GM21367 (cell line): ENCODE data around the gene BTBD7.
"Not testable (repeated sequence)": the region's sequence is repeated elsewhere in the genome, so short reads cannot be mapped to it uniquely, and the experiment has no call there.

Source experiments
- ATAC-seq: cut with Tn5 transposase; IDR thresholded peaks from one replicate; pipeline ENCODE4 v1.9.1; 2021; ENCODE audit not compliant: unreplicated experiment

Gene BTBD7, protein sequence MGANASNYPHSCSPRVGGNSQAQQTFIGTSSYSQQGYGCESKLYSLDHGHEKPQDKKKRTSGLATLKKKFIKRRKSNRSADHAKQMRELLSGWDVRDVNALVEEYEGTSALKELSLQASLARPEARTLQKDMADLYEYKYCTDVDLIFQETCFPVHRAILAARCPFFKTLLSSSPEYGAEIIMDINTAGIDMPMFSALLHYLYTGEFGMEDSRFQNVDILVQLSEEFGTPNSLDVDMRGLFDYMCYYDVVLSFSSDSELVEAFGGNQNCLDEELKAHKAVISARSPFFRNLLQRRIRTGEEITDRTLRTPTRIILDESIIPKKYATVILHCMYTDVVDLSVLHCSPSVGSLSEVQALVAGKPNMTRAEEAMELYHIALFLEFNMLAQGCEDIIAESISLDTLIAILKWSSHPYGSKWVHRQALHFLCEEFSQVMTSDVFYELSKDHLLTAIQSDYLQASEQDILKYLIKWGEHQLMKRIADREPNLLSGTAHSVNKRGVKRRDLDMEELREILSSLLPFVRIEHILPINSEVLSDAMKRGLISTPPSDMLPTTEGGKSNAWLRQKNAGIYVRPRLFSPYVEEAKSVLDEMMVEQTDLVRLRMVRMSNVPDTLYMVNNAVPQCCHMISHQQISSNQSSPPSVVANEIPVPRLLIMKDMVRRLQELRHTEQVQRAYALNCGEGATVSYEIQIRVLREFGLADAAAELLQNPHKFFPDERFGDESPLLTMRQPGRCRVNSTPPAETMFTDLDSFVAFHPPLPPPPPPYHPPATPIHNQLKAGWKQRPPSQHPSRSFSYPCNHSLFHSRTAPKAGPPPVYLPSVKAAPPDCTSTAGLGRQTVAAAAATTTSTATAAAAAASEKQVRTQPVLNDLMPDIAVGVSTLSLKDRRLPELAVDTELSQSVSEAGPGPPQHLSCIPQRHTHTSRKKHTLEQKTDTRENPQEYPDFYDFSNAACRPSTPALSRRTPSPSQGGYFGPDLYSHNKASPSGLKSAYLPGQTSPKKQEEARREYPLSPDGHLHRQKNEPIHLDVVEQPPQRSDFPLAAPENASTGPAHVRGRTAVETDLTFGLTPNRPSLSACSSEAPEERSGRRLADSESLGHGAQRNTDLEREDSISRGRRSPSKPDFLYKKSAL

DNA sequence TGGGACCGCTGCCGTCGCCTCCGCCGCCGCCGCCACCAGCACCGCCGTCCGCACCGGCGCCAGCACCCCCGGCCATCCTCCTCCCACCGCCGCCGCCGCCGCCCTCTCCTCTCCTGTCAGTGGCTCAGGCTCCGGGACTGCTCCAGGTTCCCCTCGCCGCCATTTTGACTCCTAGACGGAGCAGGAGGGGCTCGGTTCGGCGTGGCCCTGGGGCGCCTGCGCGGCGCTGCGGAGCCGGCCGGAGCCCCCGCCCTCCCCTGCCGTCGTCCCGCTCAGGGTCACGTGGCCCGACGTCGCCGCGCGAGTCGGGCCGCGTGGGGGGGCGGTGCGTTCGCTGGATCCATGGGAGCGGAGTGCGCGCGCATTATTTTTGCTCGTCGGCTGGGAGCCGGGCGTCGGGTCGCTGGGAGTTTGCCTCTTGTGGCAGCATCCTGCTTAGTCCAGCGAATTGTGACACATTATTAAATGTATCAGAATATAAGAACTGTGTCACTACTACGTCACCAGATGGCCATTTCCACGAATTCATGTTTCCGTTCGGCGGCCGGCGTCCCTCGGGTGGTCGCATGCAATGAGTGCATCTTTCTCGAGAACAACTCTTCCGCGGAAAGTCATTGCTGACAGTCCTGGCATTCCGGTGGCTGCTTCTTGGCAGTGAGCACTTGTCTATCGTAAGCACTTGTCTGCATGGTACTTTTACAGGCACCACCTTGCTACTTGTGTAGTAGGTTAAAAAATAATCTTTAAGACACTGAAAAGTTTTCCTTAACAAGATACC lies at the start of gene BTBD7:
BTBD7 (minus strand) TSS at position 184 of the 778 bp plus-strand sequence. CDS start 36,985 bp downstream, outside the sequence.
- ATAC-seq: peak; percentile 61

DNA sequence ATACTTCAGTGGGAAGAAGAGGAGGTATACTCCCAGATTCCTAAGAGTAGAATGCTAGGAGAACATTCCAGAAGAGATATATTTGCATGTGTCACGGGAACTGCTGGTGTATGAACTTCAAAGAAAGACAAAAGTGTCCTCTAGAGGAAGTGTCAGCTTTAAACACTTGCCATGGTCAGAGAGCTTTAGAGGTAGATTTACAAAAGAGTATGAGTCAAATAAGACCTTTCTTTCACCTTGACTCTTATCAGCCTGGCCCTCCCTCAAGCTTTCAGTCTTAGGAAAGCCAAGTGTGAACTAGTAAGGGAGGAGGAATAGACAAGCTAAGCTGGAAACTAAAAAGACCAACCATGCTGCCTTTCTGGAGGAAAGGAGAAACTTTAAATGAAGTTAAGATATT lies 48.8 kb upstream of the BTBD7 start:
- no peak for ATAC-seq

GRCh38 chr14:93379831-93380230 lies 47.0 kb upstream of the BTBD7 start:
- no peak for ATAC-seq

- ATAC-seq: peak; percentile 92
Measured at GRCh38 chr14:93375673-93376156, 42.9 kb upstream of the BTBD7 start.

GRCh38 chr14:93369713-93370266 lies 37.0 kb upstream of the BTBD7 start:
- peak; percentile 90 for ATAC-seq

DNA sequence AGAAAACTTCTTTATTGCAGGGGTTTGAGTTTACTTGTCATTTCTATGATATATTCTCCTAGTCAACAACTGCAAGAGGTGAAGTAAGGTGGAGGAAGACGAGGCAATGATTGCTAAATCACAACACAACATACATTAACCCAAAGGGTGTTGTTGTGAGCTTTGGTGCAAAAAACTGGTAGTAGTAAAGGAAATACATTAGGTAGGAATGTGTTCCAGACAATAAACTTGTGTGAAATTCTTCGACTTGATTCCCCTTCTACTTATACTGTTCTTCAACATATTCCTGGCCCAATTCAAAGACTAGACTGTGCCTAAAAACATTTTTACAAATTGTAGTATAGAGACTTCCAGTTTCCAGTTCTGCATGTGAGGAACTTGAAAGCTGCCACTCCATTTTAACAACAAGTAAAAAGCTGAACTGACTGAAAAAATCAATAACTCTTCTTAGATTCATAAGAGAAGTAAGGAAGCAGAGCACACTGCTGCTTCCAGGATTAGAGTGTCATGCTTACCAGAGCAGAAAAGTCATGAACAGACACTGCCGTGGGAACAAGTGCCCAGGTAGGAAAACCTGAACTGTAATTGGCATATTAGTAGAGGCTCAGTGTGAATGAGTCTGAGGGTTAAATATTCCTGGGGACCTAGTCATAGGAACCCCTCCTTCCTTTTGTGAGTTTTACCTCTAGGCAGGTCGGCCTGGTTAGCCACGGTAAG lies 36.3 kb upstream of the BTBD7 start:
- peak; percentile 6 for ATAC-seq

GRCh38 chr14:93354873-93355272 lies 22.0 kb upstream of the BTBD7 start:
- not testable (repeated sequence) for ATAC-seq

DNA sequence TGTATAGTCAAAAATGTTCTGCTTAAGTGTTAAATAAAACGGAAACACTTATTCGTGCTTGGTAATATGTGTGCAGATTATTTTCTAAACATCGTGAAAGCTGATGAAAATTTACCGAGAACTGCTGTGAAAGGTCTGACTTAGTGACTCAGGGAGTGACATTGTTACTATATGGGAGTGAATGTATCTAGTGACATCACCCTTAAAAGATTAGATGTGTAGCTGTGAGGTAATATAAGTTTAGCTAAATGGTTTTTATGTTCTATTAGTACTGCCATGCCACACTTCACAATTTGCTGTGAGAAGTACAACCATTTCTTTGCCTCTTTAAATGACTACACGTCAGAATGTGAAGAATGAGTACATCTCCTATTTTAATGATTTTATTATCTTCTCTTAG lies 15.5 kb upstream of the BTBD7 start:
- ATAC-seq: no peak

DNA sequence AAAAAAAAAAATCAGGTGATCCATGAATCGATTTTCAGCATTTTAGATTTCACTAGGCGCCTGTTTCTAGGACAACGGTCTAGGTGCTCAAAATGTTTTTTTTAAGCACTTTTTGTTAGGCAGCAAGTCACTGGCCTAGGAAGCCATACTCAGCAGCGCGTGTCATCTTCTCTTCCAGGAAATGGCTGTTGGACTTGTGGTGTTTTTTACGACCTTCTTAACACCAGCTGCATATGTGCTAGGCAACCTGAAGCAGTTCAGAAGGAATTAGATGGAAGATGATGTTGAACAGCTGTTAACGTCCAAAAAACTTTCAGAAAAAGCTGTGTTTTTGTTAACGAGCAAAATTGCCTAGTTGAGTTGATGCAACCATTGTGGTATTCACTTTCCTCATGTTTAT lies 15.0 kb upstream of the BTBD7 start:
- ATAC-seq: no peak

GRCh38 chr14:93346926-93347721 lies 14.3 kb upstream of the BTBD7 start, which contains the start of gene COX8C:
COX8C (plus strand) TSS chr14:93347182; CDS start chr14:93347269, 87 bp downstream.
- ATAC-seq: no peak

GRCh38 chr14:93343797-93344196 lies 11.0 kb upstream of the BTBD7 start:
- no peak for ATAC-seq

DNA sequence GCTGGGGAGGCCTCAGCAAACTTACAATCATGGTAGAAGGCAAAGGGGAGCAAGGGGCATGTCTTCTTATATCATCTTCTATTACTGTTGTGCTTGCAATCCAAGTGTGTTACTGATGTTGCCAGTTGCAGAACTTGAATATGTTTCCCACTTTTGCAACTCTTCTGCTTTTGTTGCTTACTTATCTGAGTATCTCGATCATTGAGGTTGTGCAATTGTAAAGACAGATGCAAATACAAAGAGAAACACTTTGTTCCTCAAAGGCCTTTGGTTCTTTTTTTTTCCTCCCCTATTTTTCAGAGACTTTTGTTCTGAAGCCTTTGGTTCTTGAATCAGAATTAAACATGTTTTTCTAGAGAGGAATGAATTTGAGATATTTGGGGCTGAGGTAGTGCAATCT lies 10.4 kb upstream of the BTBD7 start:
- no peak for ATAC-seq

GRCh38 chr14:93337884-93338283 lies 5.0 kb upstream of the BTBD7 start:
- no peak for ATAC-seq

DNA sequence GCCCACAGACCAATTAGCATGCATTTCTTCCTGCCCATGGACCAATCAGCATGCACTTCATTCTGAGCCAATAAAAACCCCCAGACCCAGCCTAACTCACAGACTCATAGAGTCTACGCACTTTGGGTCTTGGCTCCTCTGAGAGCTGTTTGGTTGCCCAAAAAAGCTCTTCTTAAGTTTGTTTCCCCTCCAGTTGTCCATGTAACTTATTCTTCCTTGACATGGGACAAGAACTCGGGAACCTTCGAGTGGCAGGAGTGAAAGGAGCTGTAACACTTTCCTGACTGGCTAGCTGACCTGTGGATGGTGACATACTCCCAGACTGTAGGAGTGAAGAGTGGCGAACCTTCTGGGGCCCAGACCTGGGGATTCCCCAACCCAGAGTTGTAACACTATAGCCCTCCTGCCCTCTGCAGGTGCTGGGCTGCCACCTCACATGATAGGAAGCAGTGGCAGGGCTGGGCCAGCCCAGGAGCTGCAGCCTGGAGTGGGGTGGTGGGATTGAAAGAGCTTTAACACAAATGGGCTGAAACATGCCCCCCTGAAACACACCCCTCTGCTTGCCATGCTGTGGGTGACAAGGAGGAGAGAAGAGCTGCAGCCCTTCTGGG lies 4.4 kb upstream of the BTBD7 start:
- no peak for ATAC-seq

- no peak for ATAC-seq
Measured at GRCh38 chr14:93333631-93334103, 831 bp upstream of the BTBD7 start.

GRCh38 chr14:93332397-93332852 lies 411 bp downstream of the BTBD7 start:
- ATAC-seq: peak; percentile 50

- ATAC-seq: peak; percentile 0
Measured at GRCh38 chr14:93331728-93332396, 974 bp downstream of the BTBD7 start.
